ENCODE results near the gene SPRY1. TPM values are rescaled to one million over a fixed set of nuclear protein-coding genes. Genes with fewer than 3 reads are reported as not detected.

Gene SPRY1
- total RNA-seq, 1 donor from 2014 or later = 47.6 TPM

DNA sequence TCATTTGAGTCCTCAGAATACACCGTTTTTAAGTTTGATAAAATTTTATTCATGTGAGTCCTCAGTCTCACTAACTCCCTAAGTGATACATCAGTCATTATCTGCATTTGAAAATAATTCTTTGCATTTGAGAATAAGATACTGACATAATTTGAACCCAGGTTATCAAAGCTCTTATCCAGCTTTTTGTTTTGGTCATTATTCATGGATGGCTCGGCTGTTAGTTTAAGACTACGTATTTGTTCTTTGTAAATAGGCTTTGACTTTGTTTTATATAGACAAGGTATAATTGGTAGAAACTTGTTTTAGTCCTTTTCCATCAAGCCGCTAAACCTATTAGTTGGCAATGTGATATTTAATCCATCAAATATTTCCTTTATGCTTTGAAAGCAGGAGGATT lies 7.9 kb downstream of the SPRY1 start:
- Mint-ChIP-seq H3K36me3 (ENCODE audit: low read depth) (peaks cover 57% of the 10 kb centered on the region), H3K4me1 (ENCODE audit: low read depth) (peaks cover 42% of the 10 kb centered on the region), H3K4me3 (no peak overlapping the region), H3K9me3 (no peaks in the 10 kb centered on the region), H3K27ac (no peak overlapping the region), H3K27me3 (ENCODE audit: insufficient read depth) (peaks cover under 1% of the 10 kb centered on the region)
- no peak for DNase-seq (ENCODE audit: low spot score)
- intact Hi-C loops (cut with micrococcal nuclease) = no loop called here

DNA sequence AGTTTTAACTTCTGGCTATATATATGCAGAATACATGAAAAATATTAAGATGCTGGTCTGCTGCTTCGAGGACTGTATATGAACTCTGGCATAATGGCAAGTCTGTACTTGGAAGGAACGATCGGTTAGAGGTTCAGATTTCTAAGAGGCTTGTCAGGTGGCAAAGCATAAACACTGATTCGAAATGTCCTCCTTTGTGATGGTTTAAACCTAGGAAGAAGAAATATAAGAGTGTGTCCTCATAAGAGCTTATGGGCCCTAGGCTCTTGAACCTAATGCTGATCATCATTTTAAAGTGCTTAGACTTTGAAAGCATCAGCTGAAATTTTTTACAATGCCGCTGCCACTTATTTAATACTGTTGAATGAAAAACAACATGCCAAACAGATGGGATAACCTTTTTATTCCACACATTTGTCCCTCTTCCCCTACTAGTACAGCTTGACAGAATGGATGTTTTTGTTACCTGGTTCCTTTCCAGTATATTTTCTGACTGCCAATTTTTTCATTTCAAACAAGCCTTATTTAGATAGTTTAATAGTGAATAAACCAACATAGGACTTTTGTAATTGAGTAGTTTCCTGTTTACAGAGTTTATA lies 8.8 kb downstream of the SPRY1 start:
- no peak overlapping the region for H3K27ac Mint-ChIP-seq
- peaks cover 34% of the 10 kb centered on the region for H3K4me1 Mint-ChIP-seq (ENCODE audit: low read depth)
- H3K36me3 Mint-ChIP-seq (ENCODE audit: low read depth) = peaks cover 49% of the 10 kb centered on the region
- no peaks in the 10 kb centered on the region for H3K27me3 Mint-ChIP-seq (ENCODE audit: insufficient read depth)
- no peaks in the 10 kb centered on the region for H3K9me3 Mint-ChIP-seq
- intact Hi-C loops (cut with micrococcal nuclease) = no loop called here
- DNase-seq (ENCODE audit: low spot score) = no peak
- H3K4me3 Mint-ChIP-seq = no peak overlapping the region

DNA sequence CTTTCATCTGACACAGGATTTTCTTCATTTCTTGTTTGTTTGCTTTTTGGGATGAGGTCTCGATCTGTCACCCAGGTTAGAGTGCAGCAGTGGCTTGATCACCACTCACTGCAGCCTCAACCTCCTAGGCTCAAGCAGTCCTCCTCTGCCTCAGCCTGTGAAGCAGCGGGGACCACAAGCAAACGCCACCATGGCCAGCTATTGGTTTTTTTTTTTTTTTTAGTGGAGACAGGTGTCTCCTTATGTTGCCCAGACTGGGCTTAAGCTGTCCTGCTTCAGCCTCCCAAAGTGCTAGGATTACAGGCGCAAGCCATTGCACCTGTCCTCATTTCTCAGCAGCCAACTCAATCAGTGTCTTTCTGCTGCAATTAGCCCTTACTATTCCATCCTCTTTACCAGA lies 10.3 kb downstream of the SPRY1 start:
- peaks cover 29% of the 10 kb centered on the region for H3K4me1 Mint-ChIP-seq (ENCODE audit: low read depth)
- no peak overlapping the region for H3K4me3 Mint-ChIP-seq
- no peaks in the 10 kb centered on the region for H3K9me3 Mint-ChIP-seq
- DNase-seq (ENCODE audit: low spot score) = no peak
- H3K36me3 Mint-ChIP-seq (ENCODE audit: low read depth) = peaks cover 39% of the 10 kb centered on the region
- intact Hi-C loops (cut with micrococcal nuclease) = no loop called here
- no peaks in the 10 kb centered on the region for H3K27me3 Mint-ChIP-seq (ENCODE audit: insufficient read depth)
- no peak overlapping the region for H3K27ac Mint-ChIP-seq

- H3K27me3 Mint-ChIP-seq (ENCODE audit: insufficient read depth) = no peaks in the 10 kb centered on the region
- H3K4me1 Mint-ChIP-seq (ENCODE audit: low read depth) = peaks cover 31% of the 10 kb centered on the region
- intact Hi-C loops (cut with micrococcal nuclease) = no loop called here
- DNase-seq (ENCODE audit: low spot score) = no peak
- no peaks in the 10 kb centered on the region for H3K9me3 Mint-ChIP-seq
- no peak overlapping the region for H3K4me3 Mint-ChIP-seq
- peaks cover 26% of the 10 kb centered on the region for H3K36me3 Mint-ChIP-seq (ENCODE audit: low read depth)
- no peak overlapping the region for H3K27ac Mint-ChIP-seq
Observed at GRCh38 chr4:123408471-123409084, 12.0 kb downstream of the SPRY1 start.

- no peaks in the 10 kb centered on the region for H3K9me3 Mint-ChIP-seq
- no peaks in the 10 kb centered on the region for H3K27me3 Mint-ChIP-seq (ENCODE audit: insufficient read depth)
- peaks cover 18% of the 10 kb centered on the region for H3K36me3 Mint-ChIP-seq (ENCODE audit: low read depth)
- no peak for DNase-seq (ENCODE audit: low spot score)
- intact Hi-C loops (cut with micrococcal nuclease) = no loop called here
- H3K4me1 Mint-ChIP-seq (ENCODE audit: low read depth) = peaks cover 33% of the 10 kb centered on the region
- no peak overlapping the region for H3K4me3 Mint-ChIP-seq
- no peak overlapping the region for H3K27ac Mint-ChIP-seq
Observed at GRCh38 chr4:123409334-123409733, 12.7 kb downstream of the SPRY1 start.

DNA sequence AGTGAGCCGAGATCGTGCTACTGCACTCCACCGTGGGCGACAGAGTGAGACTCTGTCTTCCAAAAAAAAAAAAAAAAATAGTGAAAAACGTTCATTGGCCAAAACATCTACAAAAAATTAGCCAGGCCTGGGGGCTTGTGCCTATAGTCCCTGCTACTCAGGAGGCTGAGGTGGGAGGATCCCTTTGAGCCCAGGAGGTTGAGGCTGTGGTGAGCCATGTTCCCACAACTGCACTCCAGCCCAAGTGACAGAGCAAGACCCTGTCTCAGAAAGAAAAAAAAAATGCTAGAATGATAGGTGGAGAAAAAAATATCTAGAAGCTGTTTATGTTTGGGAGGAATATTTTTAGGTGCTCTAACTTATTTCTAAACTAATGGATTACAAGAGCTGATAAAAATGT lies 14.9 kb downstream of the SPRY1 start:
- peaks cover 38% of the 10 kb centered on the region for H3K4me1 Mint-ChIP-seq (ENCODE audit: low read depth)
- H3K36me3 Mint-ChIP-seq (ENCODE audit: low read depth) = peaks cover 9% of the 10 kb centered on the region
- H3K27me3 Mint-ChIP-seq (ENCODE audit: insufficient read depth) = no peaks in the 10 kb centered on the region
- no peak for DNase-seq (ENCODE audit: low spot score)
- H3K4me3 Mint-ChIP-seq = peak overlapping the region; percentile 20
- no peaks in the 10 kb centered on the region for H3K9me3 Mint-ChIP-seq
- H3K27ac Mint-ChIP-seq = peak overlapping the region; percentile 76
- intact Hi-C loops (cut with micrococcal nuclease) = loop anchor here (10.0 kb wide), 4 partner anchors 747 to 1707 kb away; partner anchors contain the start of gene IL2

- Mint-ChIP-seq H3K27ac (peak overlapping the region; percentile 95), H3K36me3 (ENCODE audit: low read depth) (peaks cover 6% of the 10 kb centered on the region), H3K9me3 (no peaks in the 10 kb centered on the region), H3K27me3 (ENCODE audit: insufficient read depth) (no peaks in the 10 kb centered on the region), H3K4me3 (peak overlapping the region; percentile 66), H3K4me1 (ENCODE audit: low read depth) (peaks cover 44% of the 10 kb centered on the region)
- no peak for DNase-seq (ENCODE audit: low spot score)
- intact Hi-C loops (cut with micrococcal nuclease) = loop anchor here (1.0 to 10.0 kb wide), 6 partner anchors 8 to 1707 kb away; partner anchors contain the start of gene IL2
Observed at GRCh38 chr4:123412091-123412505, 15.5 kb downstream of the SPRY1 start.

GRCh38 chr4:123412700-123413512 lies 16.3 kb downstream of the SPRY1 start:
- H3K9me3 Mint-ChIP-seq = no peaks in the 10 kb centered on the region
- peak overlapping the region; percentile 95 for H3K27ac Mint-ChIP-seq
- H3K36me3 Mint-ChIP-seq (ENCODE audit: low read depth) = peaks cover 2% of the 10 kb centered on the region
- DNase-seq (ENCODE audit: low spot score) = no peak
- H3K4me1 Mint-ChIP-seq (ENCODE audit: low read depth) = peaks cover 52% of the 10 kb centered on the region
- intact Hi-C loops (cut with micrococcal nuclease) = loop anchor here (1.0 to 10.0 kb wide), 6 partner anchors 7 to 1708 kb away; partner anchors contain the start of gene IL2
- H3K4me3 Mint-ChIP-seq = peak overlapping the region; percentile 30
- no peaks in the 10 kb centered on the region for H3K27me3 Mint-ChIP-seq (ENCODE audit: insufficient read depth)

DNA sequence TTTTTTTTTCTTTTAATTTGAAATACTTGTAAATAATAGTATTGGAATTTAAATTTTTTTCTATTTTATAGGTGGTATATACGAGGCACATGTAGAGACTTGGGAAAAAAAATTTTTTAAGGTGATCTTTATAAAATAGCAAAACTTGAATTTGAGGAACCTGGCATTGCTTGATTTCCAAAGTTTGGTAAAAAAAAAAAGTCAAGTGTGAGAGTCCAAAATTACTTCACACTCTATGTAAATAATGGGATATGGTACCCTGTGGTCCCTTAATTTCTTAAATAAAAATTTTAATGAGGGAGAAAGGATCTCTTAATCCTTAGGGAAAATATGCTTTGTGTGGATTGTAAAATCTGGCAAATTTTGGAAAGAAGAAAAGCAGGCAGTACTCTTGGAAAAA lies 19.0 kb downstream of the SPRY1 start:
- Mint-ChIP-seq H3K36me3 (ENCODE audit: low read depth) (peaks cover 4% of the 10 kb centered on the region), H3K4me1 (ENCODE audit: low read depth) (peaks cover 77% of the 10 kb centered on the region), H3K9me3 (no peaks in the 10 kb centered on the region), H3K27me3 (ENCODE audit: insufficient read depth) (no peaks in the 10 kb centered on the region), H3K27ac (no peak overlapping the region), H3K4me3 (no peak overlapping the region)
- no peak for DNase-seq (ENCODE audit: low spot score)
- intact Hi-C loops (cut with micrococcal nuclease) = loop anchor here (10.0 kb wide), 4 partner anchors 751 to 1711 kb away; partner anchors contain the start of gene IL2

DNA sequence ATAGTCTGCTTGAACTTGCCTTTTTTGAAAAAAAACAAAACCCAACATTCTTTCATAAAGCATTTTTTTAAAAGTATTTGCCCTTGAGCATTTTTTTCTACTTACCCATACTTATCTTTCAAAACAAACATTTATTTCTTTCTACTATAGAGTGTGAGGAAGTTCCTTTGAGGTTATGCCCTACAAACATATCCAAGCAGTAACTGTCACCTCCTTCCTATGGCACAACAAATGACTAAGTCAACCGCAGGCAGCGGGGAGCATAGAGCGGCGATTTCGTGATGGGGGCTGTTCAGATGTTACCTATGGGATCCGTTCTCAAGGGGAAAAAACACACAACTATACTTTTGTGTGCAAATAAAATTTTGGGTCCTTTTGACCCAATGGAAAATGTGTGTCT lies 19.4 kb downstream of the SPRY1 start:
- intact Hi-C loops (cut with micrococcal nuclease) = loop anchor here (1.0 to 10.0 kb wide), 7 partner anchors 17 to 1711 kb away; partner anchors contain the start of gene IL2
- Mint-ChIP-seq H3K4me1 (ENCODE audit: low read depth) (peaks cover 79% of the 10 kb centered on the region), H3K36me3 (ENCODE audit: low read depth) (peaks cover 4% of the 10 kb centered on the region), H3K27ac (peak overlapping the region; percentile 89), H3K9me3 (no peaks in the 10 kb centered on the region), H3K27me3 (ENCODE audit: insufficient read depth) (no peaks in the 10 kb centered on the region), H3K4me3 (no peak overlapping the region)
- peak; percentile 47 for DNase-seq (ENCODE audit: low spot score)

GRCh38 chr4:123417813-123418212 lies 21.2 kb downstream of the SPRY1 start:
- Mint-ChIP-seq H3K27me3 (ENCODE audit: insufficient read depth) (no peaks in the 10 kb centered on the region), H3K9me3 (no peaks in the 10 kb centered on the region), H3K27ac (peak overlapping the region; percentile 64), H3K36me3 (ENCODE audit: low read depth) (peaks cover 2% of the 10 kb centered on the region), H3K4me3 (no peak overlapping the region), H3K4me1 (ENCODE audit: low read depth) (peaks cover 82% of the 10 kb centered on the region)
- intact Hi-C loops (cut with micrococcal nuclease) = loop anchor here (2.0 to 10.0 kb wide), 5 partner anchors 109 to 1713 kb away; partner anchors contain the start of gene IL2
- no peak for DNase-seq (ENCODE audit: low spot score)

DNA sequence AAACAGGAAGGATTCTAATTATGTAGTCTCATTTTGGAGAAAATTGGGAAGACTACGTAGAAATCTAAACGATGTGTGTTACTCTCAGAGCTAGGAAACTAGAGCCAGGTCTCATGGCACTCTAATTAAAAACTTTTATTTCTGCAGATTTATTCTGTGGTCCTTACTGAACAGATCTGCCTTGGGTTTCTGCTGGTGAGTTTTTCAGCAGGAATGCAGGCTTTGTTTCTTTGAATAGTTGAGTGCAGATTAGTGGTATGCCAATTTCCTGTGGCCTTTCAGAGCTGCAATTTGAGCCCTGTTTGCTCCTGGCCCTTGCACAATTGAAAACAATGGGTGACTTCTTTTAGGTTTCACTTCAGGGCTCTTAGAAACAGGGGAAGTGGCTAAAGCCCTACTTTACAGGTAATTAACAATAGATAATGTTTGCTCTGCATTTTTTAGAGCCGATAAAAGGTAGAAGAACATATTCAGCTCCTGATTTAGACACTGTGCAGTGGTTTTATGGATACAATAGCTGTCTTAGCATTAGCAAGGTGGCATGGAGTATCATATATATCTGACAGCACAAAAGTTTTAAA lies 21.8 kb downstream of the SPRY1 start:
- Mint-ChIP-seq H3K4me1 (ENCODE audit: low read depth) (peaks cover 82% of the 10 kb centered on the region), H3K9me3 (no peaks in the 10 kb centered on the region), H3K4me3 (peak overlapping the region; percentile 25), H3K27ac (peak overlapping the region; percentile 64), H3K36me3 (ENCODE audit: low read depth) (peaks cover 2% of the 10 kb centered on the region), H3K27me3 (ENCODE audit: insufficient read depth) (no peaks in the 10 kb centered on the region)
- intact Hi-C loops (cut with micrococcal nuclease) = loop anchor here (10.0 kb wide), 4 partner anchors 754 to 1714 kb away; partner anchors contain the start of gene IL2
- no peak for DNase-seq (ENCODE audit: low spot score)
